ENCODE data around the gene SMIM38.

SMIM38 gene

GRCh38 chr11:69187540-69188065, 31.9 kb downstream of the SMIM38 start:
- DNase-seq, result no peak

- DNase-seq, result no peak
These were observed 33.3 kb downstream of the SMIM38 start for GRCh38 chr11:69189059-69189458.

GRCh38 chr11:69190796-69191536, 35.2 kb downstream of the SMIM38 start:
- DNase-seq, result no peak

- no peak for DNase-seq
These were observed 36.6 kb downstream of the SMIM38 start for GRCh38 chr11:69192301-69192721.

GRCh38 chr11:69193151-69193550, 37.4 kb downstream of the SMIM38 start:
- DNase-seq, result no peak

- no peak for DNase-seq
These were observed 37.9 kb downstream of the SMIM38 start for GRCh38 chr11:69193629-69194028.

GRCh38 chr11:69194396-69194795, 38.7 kb downstream of the SMIM38 start:
- no peak for DNase-seq

GRCh38 chr11:69194956-69195355, 39.2 kb downstream of the SMIM38 start:
- no peak for DNase-seq

GRCh38 chr11:69195824-69196782, 40.4 kb downstream of the SMIM38 start:
- no peak for DNase-seq

- no peak for DNase-seq
These were observed 41.0 kb downstream of the SMIM38 start for GRCh38 chr11:69196783-69197169.

- no peak for DNase-seq
These were observed 43.3 kb downstream of the SMIM38 start for GRCh38 chr11:69198891-69199582.

- DNase-seq, result no peak
These were observed 44.0 kb downstream of the SMIM38 start for GRCh38 chr11:69199583-69200315.

GRCh38 chr11:69200331-69201065, 44.8 kb downstream of the SMIM38 start:
- DNase-seq, result no peak

GRCh38 chr11:69201066-69201365, 45.3 kb downstream of the SMIM38 start:
- DNase-seq, result no peak

- DNase-seq, result no peak
These were observed 46.1 kb downstream of the SMIM38 start for GRCh38 chr11:69201764-69202370.

- DNase-seq, result no peak
These were observed 46.9 kb downstream of the SMIM38 start for GRCh38 chr11:69202511-69203221.

- no peak for DNase-seq
These were observed 47.6 kb downstream of the SMIM38 start for GRCh38 chr11:69203381-69203780.

GRCh38 chr11:69203901-69204245, 48.1 kb downstream of the SMIM38 start:
- no peak for DNase-seq

- no peak for DNase-seq
These were observed 48.7 kb downstream of the SMIM38 start for GRCh38 chr11:69204246-69204940.

Measured in T-helper 9 cell (primary cell).